22Rv1 (cell line): Measurements from ENCODE around the gene DUSP28.
A peak's percentile ranks its signal among the peaks of the same experiment; 100 is the strongest.

Experiments used
- H3K27ac ChIP-seq: fragments of 450-650 bp; 2 replicates; pipeline ENCODE4 v1.5.1; 2017
- ZFX ChIP-seq: fragments of 450-650 bp; IDR thresholded peaks from 2 replicates; pipeline ENCODE4 v1.6.1; 2017; ENCODE audit warnings: antibody characterized with exemption, borderline replicate concordance
- TF ChIP-seq, protein P1 (sequence below): fragments of 450-650 bp; IDR thresholded peaks from 2 replicates; pipeline ENCODE4 v1.5.1; 2017; ENCODE audit warnings: mild to moderate bottlenecking

The DUSP28 gene

GRCh38 chr2:240586919-240587800 lies 27.0 kb downstream of the DUSP28 start:
- TF ChIP-seq, protein P1, sequence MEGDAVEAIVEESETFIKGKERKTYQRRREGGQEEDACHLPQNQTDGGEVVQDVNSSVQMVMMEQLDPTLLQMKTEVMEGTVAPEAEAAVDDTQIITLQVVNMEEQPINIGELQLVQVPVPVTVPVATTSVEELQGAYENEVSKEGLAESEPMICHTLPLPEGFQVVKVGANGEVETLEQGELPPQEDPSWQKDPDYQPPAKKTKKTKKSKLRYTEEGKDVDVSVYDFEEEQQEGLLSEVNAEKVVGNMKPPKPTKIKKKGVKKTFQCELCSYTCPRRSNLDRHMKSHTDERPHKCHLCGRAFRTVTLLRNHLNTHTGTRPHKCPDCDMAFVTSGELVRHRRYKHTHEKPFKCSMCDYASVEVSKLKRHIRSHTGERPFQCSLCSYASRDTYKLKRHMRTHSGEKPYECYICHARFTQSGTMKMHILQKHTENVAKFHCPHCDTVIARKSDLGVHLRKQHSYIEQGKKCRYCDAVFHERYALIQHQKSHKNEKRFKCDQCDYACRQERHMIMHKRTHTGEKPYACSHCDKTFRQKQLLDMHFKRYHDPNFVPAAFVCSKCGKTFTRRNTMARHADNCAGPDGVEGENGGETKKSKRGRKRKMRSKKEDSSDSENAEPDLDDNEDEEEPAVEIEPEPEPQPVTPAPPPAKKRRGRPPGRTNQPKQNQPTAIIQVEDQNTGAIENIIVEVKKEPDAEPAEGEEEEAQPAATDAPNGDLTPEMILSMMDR: no peak
- no peak for TF ChIP-seq ZFX
- H3K27ac ChIP-seq: peak overlapping the region; percentile 71

DNA sequence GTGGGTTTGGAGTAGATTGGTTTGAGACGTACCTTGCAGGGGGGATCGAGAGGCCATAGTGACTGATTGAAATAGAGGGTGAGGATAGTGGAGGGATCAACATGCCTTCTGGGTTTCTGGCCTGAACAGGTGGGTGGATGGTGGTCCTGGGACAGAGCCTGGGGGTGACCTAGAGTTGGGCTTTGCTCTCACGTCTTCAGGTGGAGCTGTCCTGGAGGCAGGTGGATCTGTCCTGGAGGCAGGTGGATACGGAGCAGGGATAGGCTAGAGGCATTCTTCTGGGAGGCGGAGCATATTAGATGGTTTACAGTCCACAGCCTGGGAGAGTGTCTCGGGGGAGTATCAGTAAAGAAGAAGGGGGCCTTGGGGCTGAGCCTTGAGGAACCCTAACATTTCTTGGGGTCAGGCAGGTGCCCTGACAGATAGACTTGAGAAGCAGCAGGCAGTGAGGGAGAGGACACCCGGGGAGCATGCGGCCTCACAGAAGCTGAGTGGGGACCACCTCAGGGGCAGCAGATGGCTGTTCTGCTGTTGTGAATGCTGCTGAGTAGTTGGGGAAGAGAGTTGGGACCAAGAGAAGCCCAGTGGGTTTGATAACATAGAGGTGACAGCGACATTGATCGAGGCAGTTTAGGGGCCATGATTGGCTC lies 28.0 kb downstream of the DUSP28 start:
- H3K27ac ChIP-seq: no peak overlapping the region
- TF ChIP-seq, protein P1: no peak
- TF ChIP-seq ZFX: no peak

DNA sequence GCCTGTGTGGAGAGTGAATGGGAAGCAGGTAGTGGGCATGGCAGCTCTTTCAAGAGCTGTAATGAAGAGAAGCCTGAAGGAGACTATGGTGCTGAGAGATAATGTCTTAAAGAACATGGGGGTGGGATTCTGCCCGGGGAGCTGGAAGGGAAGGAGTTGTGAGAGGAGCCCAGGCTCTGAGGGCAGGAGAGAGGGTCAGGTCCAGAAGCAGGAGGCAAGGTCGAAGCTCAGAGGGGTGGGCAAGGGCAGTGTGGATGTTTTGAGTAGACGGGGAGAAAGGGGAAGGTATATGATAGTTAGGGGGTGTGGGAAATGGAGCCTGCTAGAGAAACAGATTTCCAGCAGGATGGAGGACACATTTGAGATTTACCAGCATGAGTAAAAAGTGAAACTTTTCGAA lies 28.5 kb downstream of the DUSP28 start:
- no peak overlapping the region for H3K27ac ChIP-seq
- TF ChIP-seq, protein P1: no peak
- no peak for TF ChIP-seq ZFX

DNA sequence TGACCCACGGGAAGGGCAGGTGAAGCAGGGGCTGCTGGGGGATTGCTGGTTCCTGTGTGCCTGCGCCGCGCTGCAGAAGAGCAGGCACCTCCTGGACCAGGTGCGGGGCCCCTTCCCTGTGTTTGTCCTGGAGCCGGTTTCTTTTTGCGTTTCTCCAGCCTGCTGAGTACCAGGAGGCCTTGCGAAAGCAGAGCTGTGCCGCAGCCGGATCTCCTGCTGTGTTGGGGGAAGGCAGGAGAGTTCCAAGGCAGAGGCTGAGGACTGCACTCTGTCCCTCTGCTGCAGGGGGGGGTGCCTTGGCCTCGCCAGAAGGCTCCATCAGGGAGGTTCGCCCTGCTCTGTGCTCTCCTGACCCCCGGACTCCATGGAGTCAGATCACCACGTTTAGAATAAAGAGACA lies 29.2 kb downstream of the DUSP28 start:
- no peak for TF ChIP-seq ZFX
- TF ChIP-seq, protein P1: no peak
- no peak overlapping the region for H3K27ac ChIP-seq

DNA sequence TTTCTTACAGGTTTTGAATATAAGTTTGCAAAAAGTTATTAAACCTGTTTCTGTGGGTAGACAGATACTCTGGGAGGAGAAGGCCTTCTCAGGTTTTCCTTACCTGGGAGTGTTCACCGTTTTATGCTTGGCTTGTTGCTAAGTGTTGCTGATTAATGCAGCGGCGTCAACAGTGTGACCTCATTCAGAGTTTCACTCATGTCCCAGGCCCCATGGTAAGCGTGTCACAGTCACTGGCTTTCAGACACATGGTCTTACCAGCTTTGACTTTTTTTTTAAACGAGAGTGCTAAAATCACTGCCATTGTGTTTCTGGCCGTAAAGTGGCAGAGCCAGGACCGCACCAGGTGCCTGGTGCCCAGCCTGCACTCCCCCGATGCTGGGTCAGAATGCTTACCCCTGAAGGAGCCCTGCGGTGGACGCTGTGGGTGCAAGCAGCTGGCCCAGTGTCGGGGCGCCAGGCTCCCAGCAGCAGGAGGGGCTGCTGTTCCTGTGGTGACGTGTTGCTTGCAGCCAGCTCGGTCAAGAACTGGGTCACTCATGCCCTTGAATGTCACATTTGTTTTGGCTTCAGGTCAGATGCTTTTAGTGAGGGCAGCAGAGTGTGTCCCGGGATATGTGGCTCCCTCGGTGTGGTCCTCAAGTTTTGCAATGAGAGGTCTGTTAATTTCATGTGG lies 29.8 kb downstream of the DUSP28 start:
- H3K27ac ChIP-seq: no peak overlapping the region
- TF ChIP-seq, protein P1: no peak
- TF ChIP-seq ZFX: no peak

- no peak for TF ChIP-seq ZFX
- TF ChIP-seq, protein P1: no peak
- no peak overlapping the region for H3K27ac ChIP-seq
These were observed 30.5 kb downstream of the DUSP28 start for GRCh38 chr2:240590681-240591111.
